GM12864 (cell line): ENCODE results near the gene SPDEF.

Experiments used
- DNase-seq: peaks from one replicate; pipeline ENCODE4 v3.0.0-alpha.2; 2011; ENCODE audit warnings: low read depth
- H3K4me3 ChIP-seq: 2 replicates; pipeline ENCODE4 v1.5.1; 2011; ENCODE audit warnings: mild to moderate bottlenecking, low read depth, low read length, control low read depth
- TF ChIP-seq, protein P1 (sequence below): IDR thresholded peaks from 2 replicates; pipeline ENCODE4 v1.5.1; 2011; ENCODE audit warnings: low read depth, mild to moderate bottlenecking, moderate library complexity, low read length, control low read depth, inconsistent platforms; ENCODE audit errors: missing control alignments

SPDEF gene

DNA sequence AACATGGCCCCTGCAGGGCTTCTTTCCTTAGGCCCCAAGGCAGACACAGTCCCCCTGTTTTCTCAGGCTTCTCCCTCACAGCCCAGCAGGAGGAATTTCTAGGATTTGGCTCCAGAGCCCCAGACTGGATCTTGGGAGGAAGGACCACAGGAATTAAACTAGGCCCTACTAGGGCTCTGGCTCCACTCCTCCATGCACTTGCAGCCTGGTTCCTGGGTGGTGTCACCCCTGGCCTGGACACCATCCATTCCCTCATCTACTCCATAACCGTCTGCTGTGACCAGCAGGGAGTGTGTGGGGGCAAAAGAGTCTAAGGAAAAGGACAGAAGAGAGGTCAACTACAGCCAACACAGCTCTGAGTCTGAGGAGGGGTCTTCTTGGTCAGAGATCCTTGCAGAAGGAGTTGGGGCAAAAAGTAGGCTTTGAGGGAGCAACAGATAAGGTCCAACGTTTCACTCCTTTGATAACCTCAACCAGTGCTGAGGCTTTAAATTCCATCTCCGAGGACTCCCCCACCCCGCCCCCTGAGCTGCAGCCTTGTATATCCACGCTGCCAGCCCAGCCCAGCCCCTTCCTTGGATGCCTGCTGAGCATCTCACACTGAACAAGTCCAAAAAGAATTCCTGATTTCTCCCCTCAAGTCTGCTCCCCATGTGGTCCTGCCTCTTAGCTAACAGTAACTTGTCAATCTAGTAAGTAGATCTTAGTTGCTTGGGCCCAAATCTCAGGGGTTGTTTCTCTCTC lies 27.9 kb upstream of the SPDEF start:
- H3K4me3 ChIP-seq: no peak overlapping the region
- DNase-seq: no peak
- TF ChIP-seq, protein P1, sequence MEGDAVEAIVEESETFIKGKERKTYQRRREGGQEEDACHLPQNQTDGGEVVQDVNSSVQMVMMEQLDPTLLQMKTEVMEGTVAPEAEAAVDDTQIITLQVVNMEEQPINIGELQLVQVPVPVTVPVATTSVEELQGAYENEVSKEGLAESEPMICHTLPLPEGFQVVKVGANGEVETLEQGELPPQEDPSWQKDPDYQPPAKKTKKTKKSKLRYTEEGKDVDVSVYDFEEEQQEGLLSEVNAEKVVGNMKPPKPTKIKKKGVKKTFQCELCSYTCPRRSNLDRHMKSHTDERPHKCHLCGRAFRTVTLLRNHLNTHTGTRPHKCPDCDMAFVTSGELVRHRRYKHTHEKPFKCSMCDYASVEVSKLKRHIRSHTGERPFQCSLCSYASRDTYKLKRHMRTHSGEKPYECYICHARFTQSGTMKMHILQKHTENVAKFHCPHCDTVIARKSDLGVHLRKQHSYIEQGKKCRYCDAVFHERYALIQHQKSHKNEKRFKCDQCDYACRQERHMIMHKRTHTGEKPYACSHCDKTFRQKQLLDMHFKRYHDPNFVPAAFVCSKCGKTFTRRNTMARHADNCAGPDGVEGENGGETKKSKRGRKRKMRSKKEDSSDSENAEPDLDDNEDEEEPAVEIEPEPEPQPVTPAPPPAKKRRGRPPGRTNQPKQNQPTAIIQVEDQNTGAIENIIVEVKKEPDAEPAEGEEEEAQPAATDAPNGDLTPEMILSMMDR: no peak

DNA sequence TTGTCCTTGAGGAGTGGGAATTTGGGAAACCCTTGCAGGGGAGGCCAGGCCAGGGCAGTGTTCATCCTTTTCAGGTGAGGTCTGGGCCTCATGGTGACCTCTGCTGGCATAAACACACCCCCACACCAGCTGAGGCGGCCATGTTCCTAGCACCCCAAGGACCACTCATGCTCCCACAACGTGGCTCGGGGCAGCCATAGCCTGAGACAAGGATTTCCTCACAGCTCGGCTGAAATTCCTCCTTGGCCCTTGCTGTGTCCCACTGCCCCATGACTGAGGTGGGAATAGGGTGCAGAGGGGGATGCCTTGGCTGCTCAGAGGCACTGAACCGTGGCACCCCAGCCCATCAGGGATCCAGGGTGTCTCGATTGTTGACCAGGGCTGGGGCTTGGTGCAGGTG lies 27.3 kb upstream of the SPDEF start:
- DNase-seq: no peak
- H3K4me3 ChIP-seq: no peak overlapping the region
- TF ChIP-seq, protein P1: no peak

- H3K4me3 ChIP-seq: no peak overlapping the region
- TF ChIP-seq, protein P1: no peak
- no peak for DNase-seq
Observed at GRCh38 chr6:34581561-34581920, 25.4 kb upstream of the SPDEF start.

- no peak for DNase-seq
- TF ChIP-seq, protein P1: no peak
- no peak overlapping the region for H3K4me3 ChIP-seq
Observed at GRCh38 chr6:34580707-34581560, 24.8 kb upstream of the SPDEF start.

DNA sequence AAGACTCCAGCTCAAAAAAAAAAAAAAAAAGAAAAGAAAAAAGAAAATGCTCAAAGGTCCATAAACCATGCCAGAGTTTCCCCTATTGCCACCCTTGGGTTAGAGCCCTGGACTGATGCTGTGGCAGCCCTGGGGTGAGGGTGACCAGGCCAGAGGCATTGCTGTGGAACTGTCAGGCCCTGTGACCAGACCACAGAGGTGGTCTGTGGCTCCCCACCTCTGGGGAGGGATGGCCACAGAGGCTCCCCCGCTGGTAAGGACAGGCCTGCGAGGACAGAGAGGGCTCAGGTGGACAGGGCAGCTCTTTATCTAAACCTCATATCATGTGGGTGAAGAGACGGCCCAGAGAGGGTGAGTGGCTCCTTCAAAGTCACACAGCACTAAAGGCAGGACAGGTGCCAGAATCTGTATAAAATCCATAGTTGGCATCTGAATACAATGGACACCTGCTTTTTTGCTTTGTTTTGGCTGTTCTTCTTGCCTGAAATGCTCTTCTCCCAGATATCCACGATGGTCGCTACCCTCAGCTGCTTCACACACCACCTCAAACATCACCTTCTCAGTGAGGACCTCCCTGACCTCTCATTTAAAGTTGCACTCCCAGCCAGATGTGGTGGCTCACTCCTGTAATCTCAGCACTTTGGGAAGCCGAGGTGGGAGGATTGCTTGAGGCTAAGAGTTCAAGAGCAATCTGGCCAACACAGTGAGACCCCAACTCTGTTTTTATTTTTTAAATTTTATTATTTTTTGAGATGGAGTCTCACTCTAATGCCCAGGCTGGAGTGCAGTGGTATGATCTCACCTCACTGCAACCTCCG lies 22.5 kb upstream of the SPDEF start:
- TF ChIP-seq, protein P1: no peak
- no peak for DNase-seq
- H3K4me3 ChIP-seq: no peak overlapping the region

GRCh38 chr6:34576286-34576955 lies 20.3 kb upstream of the SPDEF start:
- no peak overlapping the region for H3K4me3 ChIP-seq
- no peak for DNase-seq
- TF ChIP-seq, protein P1: no peak
